Cardiac fibroblast (primary cell): ENCODE measurements around the gene MGAT4C.
"Not testable (repeated sequence)": the region's sequence is repeated elsewhere in the genome, so short reads cannot be mapped to it uniquely, and the experiment has no call there.

Experiments used
- DNase-seq, 2 donors: peaks; one replicate each; pipeline versions ENCODE4 v3.0.0 to v3.0.0-alpha.2; 2010; ENCODE audit warnings: low read depth in 2 of 2
- H3K4me3 ChIP-seq, 2 donors: replicated peaks in 1 of 2; 1 replicate in 1 of 2; 2 replicates in 1 of 2; pipeline ENCODE4 v1.5.1; 2011; ENCODE audit warnings: low read depth in 2 of 2, low read length in 2 of 2, mild to moderate bottlenecking in 2 of 2, moderate library complexity in 1 of 2
- CTCF ChIP-seq: IDR thresholded peaks from one replicate; pipeline ENCODE4 v1.5.1; 2011; ENCODE audit warnings: low read depth, mild to moderate bottlenecking, low read length, inconsistent platforms

The MGAT4C gene

GRCh38 chr12:86122846-86123468 lies 133.2 kb downstream of the MGAT4C start:
- H3K4me3 ChIP-seq, result no peak overlapping the region
- no peak for TF ChIP-seq CTCF
- no peak for DNase-seq

- DNase-seq, result no peak
- TF ChIP-seq CTCF, result no peak
Measured at GRCh38 chr12:86118161-86118560, 138.0 kb downstream of the MGAT4C start.

GRCh38 chr12:86117711-86118110 lies 138.5 kb downstream of the MGAT4C start:
- H3K4me3 ChIP-seq, result no peak overlapping the region
- DNase-seq, result no peak
- TF ChIP-seq CTCF, result no peak

More at GRCh38 chr12:86118161-86118560, 138.0 kb downstream of the MGAT4C start:
- H3K4me3 ChIP-seq, result no peak overlapping the region

GRCh38 chr12:86104087-86104486 lies 152.1 kb downstream of the MGAT4C start:
- no peak overlapping the region for H3K4me3 ChIP-seq
- no peak for TF ChIP-seq CTCF
- no peak for DNase-seq

- TF ChIP-seq CTCF, result no peak
- DNase-seq, result no peak
- H3K4me3 ChIP-seq, result no peak overlapping the region
Measured at GRCh38 chr12:86097161-86097560, 159.0 kb downstream of the MGAT4C start.

GRCh38 chr12:86091681-86092080 lies 164.5 kb downstream of the MGAT4C start:
- TF ChIP-seq CTCF, result no peak

GRCh38 chr12:86081843-86082242 lies 174.3 kb downstream of the MGAT4C start:
- H3K4me3 ChIP-seq, result no peak overlapping the region
- no peak for DNase-seq
- no peak for TF ChIP-seq CTCF

More at GRCh38 chr12:86091681-86092080, 164.5 kb downstream of the MGAT4C start:
- DNase-seq, result no peak
- H3K4me3 ChIP-seq, result no peak overlapping the region

- DNase-seq, H3K4me3 ChIP-seq: not testable (repeated sequence)
Measured at GRCh38 chr12:86059052-86059451, 197.1 kb downstream of the MGAT4C start.
